Amniotic stem cell (primary cell): ENCODE results near the gene TOMM6.

Source experiments
- DNase-seq: peaks from one replicate; lab custom pipeline; 2025; lab: John Stamatoyannopoulos, UW

The TOMM6 gene

DNA sequence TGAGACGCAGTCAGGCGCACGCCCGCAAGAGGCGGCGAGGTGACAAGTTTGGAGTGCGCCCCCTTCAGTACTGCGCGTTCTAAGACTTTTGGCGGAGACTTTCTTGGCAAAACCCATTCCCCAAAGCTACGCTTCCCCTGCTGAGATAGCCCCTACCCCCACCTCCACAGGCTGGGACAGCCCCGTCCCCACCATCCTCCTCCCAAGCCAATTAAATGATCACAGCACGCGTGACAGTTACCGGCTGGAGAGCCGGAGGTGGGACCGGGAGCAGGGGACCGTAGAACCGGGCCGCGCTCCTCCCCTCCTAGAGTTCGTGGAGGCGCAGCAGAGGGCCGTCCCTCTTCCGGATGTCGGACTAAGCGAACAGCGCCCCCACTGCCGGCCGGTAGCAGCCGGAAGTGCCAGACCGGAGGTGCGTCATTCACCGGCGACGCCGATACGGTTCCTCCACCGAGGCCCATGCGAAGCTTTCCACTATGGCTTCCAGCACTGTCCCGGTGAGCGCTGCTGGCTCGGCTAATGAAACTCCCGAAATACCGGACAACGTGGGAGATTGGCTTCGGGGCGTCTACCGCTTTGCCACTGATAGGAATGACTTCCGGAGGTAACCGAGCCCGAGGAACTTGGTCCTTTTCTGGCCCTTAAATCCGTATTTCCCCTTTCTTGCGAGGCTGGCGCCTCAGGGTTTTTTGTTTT lies at the start of gene TOMM6:
Gene TOMM6 (plus strand): TSS at position 476 of the 699 bp plus-strand sequence. CDS start 4 bp downstream, at position 480.
- DNase-seq: peak; percentile 94

DNA sequence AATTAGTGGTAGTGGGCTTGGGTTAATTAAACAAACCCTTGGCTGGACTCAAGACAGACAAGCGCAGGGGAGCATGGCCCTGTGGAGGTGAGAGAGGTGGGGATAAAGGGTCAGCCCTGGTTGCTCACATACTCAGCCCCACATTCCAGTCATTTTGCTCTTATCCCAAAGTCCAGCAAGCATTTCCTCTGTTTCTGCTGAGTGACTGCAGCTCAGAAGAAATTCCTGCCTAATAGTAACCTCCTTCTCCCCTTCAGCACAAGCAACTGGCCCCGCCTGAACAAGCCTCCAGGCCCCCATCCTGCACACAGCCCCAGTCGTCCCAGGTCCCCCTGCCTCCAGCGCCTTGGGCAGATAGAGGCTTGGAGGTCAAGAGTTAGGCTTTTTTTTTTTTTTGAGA lies 48.5 kb upstream of the TOMM6 start:
- no peak for DNase-seq

DNA sequence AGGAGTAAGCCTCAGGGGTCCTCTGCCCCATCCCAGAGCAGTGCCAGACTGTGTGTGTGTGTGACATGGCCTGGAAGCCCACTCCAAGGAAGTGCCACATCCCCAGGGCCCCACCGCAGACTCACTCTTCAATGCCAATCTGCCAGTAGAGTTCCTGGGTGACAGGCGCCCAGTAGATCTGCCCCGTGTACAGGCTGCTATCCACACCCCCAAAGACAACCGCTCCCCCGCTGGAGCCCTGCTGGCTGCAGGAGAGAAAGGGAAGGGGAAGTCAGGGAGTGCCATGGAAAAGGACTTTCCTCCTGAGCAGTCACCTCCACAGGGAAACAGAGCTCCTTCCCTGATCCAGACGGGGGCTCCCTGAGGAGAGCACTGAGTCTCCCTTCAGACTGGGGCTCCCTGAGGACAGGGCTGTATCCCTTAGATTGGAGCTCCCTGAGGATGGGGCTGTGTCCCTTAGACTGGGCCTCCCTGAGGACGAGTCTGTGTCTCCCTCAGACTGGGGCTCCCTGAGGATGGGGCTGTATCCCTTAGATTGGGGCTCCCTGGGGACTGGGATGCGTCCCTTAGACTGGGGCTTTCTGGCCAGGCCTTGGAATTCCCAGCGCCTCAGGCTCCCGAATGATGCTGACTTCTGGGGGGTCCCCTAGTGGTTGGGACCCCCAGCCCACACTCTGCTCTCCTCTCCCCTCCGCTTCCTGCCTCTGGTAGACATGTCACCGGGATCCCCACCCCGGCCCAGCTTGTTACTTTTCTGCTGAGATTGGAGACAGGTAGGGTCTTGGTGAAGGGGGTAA lies 46.9 kb upstream of the TOMM6 start:
- DNase-seq: no peak

DNA sequence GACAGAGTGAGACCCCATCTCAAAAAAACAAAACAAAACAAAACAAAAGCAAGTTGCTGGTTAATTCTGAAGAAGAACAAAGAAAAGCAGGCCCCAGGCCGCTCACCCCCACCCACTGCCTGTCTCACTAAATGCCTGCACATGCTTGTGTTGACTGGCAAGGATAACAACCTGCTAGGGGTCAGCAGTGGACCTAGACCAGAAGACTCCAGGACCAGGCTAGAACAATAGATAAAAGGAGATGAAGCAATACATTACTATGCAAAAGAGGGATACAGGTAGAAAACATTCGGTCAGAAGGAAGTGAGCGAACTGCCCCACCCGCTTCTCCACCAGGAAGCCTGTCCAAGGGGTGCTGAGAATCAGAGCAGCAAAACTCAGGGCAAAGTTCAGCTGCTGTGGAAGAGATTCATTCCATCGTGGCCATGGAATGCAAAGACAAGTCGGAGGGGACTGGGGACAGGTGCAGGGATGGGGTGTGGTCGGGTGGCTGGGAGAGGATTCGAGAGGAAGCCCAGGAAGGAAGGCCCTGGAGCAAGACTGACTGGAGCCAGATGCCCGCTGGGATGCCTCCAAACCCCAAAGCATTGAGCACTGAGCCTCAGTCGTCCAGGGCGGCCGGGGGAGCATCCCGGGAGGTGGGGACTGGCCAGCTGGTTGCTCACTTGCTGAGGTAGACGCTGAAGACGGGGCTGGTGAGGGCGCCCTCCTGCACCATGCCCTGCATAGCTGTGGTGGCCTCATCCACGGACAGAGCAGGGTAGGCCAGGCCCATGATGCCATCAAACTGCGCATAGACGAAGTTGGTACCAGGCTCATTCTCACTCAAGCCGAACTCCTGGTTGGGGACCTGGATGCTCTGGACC lies 45.6 kb upstream of the TOMM6 start:
- DNase-seq: no peak

DNA sequence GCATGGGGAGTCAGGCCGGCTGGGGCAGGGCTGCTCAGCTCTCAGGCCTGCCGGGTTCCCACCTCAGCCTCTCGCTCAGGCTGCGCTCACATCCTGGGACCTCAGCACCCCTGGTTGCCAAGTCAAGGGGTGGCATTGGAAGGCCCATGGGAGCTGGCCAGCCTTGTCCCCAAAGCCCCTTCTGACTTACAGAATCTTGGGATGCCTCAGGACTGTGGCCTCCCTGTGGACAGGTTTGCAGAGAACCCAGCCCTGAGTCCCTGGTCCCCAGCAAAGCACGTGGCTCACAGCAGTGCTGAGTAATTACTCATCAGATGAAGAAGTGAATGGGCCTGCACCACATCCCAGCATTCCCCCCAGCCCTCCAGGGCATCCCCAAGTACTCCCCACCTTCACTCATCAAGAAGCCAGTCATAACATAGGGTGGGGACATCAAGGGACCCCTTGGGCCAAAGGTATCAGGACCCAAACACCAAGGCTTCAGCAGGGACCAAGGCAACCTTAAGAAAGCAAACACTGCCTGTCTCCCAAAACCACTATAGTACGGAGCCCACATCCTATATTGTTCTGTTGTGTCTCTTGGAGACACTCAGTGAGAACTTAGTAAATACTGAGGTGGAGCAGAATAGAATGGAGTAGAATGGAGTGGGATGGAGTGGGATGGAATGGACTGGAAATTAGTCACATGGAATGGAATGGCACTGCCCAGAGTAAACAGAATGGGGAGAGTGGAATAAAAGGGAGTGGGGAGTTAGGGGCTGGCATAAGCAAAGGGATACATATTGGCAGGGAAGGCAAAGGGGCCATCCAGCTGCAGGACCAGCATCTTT lies 43.9 kb upstream of the TOMM6 start:
- no peak for DNase-seq

DNA sequence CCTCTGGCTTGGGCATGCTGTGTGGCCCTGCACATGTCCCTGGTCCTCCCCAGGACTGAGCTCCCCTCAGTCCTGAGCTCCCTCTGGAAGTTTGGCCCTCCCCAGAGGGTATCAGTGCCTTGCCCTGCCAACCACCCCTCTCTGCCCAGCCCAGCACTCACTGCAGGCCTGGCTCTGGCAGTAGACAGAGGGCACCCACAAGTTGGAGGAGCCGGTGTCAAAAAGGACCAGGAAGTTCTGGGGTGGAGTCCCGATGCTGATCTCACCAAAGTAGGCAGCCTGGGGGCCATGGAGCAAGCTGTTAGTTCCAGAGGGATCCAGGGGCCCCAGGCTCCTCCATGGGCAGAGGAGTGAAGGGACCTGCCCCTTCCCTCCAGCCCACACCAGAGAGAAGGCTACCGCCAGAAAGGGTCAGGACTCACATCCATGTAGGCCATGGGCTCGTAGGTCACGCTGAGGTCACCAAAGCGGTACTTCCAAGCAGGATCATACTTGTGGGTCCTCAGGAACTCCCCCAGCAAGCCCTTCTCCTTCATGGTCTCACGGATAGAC lies 43.2 kb upstream of the TOMM6 start:
- DNase-seq: no peak

DNA sequence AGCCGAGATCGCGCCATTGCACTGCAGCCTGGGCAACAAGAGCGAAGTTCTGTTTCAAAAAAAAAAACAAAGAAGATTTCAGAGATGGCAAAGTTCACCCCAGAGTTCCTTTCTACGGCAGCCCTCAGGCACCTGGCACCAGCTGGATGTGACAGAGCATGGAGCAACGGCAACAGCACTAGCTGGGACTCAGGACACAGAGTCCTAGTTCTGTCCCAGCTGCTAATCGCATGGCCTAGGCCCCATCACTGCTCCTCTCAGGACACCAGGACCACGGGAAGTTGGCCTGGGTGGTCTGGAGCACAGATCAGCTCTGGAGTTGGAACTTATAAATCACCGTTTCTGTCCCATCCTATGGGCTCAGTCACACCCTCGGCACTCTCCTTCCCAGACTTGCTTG lies 41.4 kb upstream of the TOMM6 start:
- DNase-seq: no peak

DNA sequence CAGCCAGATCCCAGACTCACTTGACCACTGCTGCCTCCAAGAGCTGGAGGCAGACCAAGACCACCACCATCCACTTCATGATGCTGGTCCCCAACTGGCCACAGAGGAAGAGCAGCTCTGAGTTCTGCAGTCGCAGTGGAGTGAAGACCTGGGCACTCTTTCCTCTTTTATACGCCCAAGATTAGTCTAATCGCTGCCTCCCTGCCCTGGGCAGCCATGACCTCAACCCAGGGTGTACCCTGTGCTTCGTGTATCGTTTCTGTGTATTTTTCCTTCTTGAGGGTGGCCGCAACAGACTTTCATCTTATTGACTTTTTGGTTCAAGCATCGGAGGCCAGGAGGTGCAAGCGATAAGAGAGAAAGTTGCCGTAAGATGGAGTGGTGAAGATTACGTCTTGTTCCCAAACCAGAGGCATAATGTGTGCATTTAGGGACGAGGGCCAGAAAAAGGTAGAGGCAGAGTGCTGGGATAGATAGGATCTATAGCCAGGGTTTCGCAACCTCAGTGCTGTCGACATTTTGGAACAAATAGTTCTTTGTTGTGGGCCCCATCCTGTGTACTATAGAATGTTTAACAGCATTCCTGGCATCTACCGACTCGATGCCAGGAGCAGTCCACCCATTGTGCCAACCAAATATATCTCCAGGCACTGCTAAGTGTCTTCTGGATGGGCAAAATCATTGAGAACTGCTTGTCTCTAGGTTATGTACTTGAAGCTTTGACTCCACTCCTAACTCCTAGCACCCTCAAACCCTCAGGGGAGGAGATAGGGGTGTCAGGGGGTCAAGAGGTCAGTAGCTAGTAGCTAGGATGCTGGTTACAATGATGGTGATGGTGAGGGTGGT lies 40.0 kb upstream of the TOMM6 start, which contains the start of gene PGC:
Gene PGC (minus strand): TSS at position 142 of the 846 bp plus-strand sequence. CDS start 63 bp downstream, at position 79.
- no peak for DNase-seq

DNA sequence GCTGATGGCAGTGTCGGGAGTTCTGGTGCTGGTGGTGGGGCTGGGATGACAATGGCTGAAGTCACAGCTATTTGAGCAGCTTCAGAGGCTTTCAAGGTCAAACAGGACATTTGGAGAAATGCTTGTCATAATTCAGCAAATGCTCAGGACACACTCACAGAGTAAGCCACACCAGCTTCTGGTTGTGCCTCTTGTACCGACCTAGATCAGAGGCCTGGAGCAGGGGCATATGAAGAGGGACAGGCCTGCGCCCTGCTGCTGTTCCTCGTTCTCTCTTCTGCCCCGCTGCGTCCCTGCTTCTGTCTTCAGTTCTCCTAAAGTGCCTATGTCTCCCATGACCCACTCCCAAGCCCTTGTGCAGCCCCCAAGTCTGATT lies 39.4 kb upstream of the TOMM6 start:
- DNase-seq: no peak

DNA sequence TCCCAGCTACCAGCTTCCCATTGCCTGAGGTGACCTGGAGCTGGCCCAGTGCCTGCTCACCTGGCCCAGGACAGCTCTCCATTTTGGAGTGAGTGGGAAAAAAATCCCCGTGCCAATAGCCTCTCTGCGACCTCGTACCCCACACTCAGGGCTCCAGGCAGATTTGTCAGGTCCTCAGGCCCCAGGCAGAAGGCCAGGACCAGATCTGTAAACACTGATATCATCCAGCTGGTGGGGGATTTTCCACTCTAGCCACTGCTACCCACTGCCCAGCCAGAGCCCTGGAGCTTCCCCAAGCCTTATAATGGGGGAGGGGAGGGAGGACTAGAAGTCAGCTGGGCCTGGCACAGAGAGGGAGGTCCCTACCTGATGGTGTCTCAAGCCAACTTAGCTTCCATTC lies 39.0 kb upstream of the TOMM6 start:
- no peak for DNase-seq

DNA sequence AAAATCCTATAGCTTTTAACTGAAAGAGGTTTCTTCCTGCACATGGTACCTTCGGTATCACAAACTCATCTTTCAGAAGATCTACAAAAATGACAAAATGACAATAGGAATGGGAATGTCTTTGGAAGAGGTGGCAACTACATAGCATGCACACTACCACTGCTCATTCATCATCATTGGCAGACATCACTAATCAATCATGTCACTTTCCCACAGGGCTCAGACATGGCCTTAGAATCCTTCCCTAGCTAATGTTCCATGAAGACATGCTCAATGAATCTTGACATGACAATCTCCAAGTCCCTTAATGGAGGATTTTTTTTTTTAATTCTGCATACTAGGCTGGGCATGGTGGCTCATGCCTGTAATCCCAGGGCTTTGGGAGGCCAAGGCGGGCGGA lies 37.1 kb upstream of the TOMM6 start:
- DNase-seq: no peak

DNA sequence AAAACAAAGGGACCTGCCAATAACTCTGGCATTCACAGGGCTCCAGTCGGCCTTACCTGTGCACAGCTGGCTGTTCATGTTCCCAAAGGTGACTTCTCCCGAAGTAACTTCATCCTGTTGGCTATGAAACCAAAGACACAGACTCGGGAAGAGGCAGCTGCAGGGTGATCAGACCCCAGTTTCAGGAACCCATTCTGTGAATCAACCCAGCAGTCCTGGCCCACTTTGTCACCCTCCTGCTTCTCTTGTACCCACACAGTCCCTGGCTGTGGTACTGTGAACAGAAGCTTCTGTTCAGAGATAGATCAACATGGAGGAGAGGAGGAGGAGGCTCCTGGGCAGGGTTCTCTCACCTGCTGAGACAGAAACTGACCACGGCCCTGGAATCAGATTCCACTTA lies 31.6 kb upstream of the TOMM6 start:
- no peak for DNase-seq

DNA sequence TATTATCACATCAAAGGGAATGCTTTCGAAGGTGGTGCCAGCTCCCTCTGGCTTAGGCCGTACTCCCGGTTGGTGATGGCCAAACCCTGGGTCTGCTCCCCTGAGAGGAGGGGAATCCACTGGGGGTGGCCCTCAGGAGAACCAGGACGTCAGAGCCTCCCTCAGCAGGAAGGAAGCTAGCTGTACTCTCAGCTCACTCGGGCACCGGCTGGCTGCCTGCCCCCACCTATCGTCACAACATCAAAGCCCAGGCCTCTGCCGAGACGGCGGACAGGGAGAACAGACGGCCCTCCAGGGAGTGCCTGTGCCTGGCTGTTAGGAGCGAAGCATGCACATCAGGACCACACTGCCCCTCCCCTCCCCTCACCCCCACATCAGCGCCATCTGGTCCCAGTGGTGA lies 31.1 kb upstream of the TOMM6 start:
- no peak for DNase-seq

DNA sequence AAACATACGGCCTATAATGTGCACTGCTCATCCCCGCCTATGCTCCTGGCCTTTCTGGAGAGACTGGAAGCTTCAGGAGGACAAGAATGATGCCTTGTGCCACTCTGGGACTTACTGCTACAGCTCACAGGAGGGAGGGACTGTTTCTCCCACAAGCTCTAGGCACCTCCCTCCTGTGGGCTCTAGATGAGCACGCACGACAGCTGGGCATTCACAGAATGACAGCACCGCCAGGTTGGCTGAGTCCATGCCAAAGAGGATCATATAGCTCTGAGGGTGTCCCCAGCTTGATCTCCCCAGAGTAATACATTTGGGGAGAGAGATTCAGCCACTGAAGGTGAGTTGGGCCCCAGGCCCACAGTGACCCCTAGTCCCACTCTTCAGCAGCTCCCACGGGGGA lies 30.2 kb upstream of the TOMM6 start:
- DNase-seq: no peak

DNA sequence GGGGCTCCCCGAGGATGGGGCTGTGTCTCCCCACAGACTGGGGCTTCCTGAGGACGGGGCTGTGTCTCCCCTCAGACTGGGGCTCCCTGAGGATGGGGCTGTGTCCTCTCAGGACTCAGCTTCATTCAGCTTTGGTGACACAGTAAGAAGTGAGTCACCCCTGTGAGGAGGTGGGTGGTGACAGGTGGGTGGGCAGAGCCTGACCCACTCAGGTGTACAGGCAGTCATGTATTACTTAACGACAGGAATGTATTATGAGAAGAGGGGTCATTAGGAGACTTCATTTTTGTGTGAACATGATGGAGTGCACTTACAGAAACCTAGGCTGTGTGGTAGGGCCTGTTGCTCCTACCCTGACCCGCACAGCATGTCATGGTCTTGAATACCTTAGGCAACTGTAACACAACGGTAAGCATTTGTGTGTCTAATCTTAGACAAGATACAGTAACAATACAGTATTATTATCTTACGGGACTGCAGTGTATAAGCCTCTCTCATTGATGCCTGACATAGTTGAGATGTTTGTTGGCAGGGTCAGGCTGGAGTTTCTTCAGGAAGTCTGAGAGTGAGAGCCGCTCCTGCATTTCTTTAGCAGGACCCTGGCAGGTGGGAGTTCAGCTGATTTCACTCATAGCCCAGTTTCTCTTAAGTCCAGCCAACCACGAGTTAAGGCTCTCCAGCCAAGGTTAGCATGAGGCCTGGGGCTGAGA lies 29.4 kb upstream of the TOMM6 start:
- DNase-seq: no peak

DNA sequence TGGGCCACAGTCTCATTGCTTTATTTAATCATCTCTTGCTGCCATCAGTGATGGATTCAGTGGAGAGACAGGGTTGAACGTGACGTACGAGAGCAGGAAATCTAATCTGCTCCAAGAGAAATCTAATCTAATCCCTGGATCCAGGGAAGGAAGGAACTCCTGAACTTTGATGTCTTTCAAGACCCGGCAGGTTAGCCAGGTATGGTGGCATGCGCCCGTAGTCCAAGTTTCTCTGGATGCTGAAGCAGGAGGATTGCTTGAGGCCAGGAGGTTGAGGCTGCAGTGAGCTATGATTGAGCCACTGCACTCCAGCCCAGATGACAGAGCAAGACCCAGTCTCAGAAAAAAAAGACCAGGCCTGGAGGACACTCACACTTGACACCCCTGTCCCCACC lies 28.9 kb upstream of the TOMM6 start:
- DNase-seq: no peak

DNA sequence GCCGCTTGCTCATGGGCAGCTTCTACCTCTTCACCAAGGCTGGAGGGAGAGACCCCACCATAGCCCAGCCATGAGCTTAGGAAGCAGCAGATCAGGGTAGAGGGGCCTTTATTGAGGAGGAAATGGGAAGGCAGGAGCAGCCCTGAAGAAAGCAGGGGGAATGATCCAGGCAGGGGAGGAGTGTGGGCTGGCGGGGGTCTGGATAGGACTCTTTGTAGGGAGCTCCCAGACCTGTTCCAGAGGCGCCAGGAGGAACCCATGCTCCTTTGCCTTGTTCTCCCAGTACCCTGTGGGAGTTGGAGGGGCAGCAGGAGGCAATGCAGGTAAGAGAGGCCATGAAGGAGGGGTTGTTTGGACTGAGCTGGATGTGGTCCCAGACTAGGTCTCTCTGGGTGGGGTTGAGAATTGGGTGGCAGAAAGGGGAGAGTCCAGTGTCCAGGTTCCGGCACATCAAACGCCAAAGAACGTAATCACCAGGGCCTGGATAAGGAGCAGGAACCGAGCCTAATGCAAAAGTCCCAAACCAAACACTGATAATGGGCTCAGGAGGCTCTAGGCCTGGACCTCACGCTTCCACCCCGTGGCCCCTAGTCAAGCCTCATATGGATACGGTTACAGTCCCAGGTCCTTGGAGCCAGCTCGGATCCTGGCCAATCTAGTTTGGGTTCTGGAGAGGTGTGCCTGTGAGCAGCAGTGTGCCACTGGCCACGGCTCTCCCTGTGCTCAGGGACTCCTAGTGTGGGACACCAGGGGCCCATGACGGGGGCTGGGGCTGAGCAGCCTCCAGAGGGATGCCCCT lies 28.2 kb upstream of the TOMM6 start:
- no peak for DNase-seq

DNA sequence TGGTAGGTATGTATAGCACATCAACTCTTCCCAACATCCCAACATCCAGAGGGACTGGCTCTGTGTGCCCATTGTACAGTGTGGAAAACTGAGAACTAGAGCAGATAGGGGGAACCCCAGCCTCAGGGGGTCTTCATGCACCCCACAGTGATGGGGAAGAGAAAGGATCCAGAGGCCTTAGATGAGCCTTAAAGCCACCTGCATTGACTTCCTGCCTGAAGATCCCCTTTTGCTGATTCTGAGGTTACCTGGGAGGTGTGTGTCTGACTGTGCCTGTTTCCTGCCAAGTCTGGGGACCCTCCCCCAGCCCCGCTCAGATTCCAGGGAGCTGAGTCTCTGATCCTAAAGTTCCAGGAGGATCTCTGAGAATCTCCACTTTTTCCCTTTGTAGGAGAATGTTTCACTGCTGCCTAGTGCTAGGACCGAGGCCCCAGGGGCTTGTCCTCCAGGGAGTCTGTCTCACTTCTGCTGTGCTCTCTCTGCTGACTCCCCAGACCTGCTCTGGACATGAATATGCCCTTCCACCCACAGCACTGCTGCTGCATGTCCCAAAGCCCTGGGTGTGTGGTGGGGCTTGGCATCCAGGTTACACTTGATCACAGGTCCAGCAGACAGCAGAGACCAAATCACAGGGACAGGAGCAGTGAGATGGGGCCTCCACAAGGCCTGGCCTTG lies 27.5 kb upstream of the TOMM6 start:
- no peak for DNase-seq
